NCI-H524 (cell line): ENCODE measurements around the gene DOCK2.

Source experiments
- DNase-seq, 2 experiments: peaks; one replicate each; lab custom pipeline; 2025; lab: John Stamatoyannopoulos, UW

DOCK2 gene

DNA sequence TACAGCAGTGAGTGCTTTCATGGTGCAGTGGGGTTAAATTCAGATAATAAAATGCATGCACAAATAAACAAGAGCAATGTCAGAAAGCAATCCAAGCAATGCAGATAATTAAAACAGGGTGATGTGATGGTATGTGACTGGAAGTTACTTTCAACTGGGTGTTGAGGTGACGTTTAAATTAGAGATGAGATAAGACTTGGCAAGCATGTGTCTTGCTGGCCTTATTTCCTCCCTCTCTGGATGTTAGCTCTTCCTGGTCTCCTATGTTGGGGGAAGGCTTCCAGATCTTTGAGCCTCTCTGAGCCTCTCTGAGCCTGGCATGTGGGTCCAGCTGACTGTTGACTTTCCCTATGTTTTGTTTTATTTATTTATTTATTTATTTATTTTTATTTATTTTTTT is 54.4 kb downstream of the DOCK2 start:
- no peak for DNase-seq

DNA sequence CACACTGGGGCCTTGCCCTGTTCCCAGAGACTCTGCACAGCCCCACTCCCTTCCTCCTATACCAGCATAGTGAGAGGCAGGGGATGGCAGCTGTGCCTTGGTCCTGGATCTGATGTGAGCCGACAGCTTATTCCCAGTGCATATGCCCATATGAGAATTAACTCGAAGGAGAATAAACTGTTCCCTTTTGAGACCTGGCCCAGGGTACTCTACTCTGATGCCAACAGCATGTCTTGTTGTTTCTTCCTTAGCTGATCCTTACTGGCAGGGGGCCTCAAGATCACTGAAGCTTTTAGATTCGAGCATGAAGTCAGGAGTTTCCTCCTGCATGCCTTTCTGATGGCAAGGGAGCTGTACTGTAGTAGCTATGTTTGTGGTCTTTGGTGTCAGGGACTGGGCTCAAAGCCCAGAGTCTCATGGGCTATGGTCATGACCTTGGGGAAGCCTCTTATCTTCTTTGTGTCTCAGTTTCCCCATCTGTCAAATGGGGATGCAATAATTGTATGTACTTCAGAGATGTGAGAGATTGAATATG is 57.1 kb downstream of the DOCK2 start:
- DNase-seq: peak in 1 of 2 experiments; percentile 10

DNA sequence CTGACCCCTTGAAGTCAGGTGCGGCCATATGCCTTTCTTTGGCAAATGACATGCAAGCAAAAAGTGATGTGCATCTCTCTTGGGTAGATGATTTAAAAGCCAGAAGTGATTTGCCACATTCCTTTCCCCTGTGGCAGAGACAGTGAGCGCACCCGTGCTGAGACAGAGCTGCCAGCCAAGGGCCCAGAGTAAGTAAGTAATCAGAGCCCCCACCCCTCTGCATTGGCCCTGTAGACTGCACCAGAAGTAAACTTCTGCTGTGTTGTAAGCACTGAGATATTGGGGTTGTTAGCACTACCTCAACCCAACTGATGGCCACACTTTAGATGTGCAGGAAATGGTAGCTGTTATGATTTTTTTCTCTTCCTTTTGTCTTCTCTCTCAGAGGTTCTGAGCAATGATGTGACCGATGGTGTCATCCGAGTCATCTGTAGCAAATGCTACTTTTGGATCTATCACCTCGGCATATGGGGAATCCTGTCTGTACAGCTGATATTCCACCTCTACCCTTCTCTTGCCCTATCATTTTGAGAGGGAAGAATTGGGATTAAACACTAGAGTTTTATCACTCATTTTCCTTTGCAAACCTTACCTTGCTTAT is 58.0 kb downstream of the DOCK2 start:
- DNase-seq: no peak

DNA sequence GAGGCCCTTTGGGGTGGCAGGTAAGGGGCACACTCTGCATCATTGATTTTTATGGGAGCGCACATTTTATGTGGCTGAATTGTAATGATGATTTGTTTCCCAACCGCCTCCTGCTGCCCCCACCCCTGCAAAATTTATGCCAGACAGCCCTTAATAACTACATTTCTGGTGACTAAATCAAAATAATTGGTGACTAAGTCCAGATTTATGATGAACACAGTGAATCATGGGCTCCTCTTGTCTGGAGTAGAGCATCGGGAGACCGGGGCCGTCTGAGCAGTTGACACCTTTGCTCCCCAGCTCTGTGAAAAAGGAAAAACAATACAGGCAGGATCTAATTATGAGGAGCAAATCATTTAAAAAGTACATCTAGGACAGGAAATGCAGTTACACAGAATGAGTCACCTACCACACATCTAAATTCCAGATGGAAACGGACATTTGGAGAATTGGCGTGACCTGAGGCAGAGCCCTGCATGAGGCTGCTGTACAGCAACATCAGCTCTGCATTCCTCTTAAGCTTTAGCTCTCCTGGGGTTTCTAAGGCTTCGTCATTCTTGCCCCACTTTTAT is 58.9 kb downstream of the DOCK2 start:
- DNase-seq: no peak

DNA sequence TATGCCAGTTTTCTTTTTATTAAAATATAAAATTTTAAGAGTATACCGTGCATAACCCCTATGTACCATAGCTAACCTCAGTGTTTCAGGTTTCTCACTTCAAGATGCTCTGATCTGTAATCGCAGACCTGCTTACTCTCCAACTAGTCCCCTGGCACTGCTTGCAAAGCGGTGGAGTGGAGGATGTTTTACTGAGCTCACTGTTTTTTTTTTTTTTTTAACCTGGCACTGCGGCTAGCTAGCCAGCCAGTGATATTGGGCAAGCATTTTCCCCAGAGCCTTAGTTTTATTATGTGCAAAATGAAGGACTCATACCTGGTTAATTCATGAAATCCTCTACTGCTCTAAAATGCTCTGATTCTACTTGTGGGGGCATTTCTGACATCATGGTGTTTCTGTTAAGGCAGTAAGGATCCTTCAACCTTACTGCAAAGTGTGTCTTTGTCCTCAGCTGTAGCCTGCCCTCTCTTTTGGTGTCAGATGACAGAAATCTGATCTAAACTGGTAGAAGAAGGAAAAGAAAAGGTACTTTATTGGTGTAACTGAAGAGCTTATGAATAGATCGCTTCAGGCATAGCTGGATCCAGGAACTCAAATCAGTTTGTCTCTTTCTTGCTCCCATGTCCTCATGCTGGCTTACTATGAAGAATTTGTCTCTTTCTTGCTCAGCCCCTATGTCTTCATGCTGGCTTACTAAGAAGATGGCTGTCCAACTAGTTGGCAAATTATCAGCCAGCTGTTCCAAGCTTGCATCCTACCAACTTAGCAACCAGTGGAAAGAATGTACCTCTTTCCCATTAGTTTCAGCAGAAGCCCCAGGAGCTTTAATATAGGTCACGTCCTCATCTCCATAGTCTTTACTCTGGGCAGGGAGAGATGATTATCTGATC is 59.8 kb downstream of the DOCK2 start:
- DNase-seq: no peak

DNA sequence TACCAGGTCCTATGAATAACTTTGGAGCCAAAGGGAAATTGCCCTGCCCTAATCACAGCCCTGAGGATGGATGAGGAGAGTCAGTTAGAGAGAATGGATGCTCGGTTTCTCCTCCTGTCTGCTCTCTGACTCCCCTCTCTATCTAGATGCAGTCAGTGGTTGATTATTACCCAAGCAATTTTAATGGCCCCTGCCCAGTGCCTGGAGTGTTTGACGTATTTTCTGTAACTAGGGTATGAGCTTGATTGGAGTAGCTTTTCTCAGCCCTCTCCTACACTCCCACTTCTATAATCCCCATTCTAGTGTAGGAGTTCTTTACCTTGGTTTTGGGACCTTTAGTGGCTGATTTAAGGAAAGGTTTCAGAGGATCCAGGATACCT is 60.4 kb downstream of the DOCK2 start:
- no peak for DNase-seq

DNA sequence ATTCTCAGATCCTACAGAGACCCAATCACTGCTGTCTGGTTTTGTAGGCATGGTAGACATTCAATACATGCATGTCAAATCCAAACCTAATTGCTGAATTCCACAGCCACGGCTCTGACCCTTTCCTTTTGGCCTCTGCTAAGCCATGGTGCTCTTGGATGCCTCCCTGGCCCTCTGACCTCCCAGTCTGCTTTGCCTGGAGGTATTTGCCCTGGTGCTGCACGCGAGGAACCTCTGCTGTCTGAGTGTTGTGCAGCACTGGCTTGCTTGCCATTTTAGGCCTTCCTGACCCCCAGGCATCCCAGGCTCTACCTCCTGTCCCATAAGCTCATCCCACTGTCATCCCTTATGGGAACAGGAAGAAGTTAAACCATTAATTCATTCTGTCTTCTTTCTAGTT is 60.9 kb downstream of the DOCK2 start:
- DNase-seq: no peak

DNA sequence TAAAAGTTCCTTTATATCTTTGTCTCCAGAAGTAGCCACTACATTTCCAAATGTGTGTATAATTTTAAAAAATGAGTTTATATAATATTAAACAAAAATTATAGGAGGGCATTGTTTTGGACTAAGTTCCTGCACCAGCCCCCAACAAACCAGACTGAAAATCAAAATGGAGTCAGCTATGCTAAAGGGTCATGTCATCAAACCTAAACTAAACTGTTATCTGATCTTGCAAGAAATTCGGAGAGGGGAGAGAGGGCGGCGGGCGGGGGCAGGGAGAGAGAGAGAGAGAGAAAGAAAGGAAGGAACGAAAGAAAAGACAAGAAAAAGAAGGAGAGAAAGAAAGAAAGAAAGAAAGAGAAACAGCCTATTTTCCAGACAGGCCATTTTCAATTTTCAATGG is 63.5 kb downstream of the DOCK2 start:
- DNase-seq: no peak

DNA sequence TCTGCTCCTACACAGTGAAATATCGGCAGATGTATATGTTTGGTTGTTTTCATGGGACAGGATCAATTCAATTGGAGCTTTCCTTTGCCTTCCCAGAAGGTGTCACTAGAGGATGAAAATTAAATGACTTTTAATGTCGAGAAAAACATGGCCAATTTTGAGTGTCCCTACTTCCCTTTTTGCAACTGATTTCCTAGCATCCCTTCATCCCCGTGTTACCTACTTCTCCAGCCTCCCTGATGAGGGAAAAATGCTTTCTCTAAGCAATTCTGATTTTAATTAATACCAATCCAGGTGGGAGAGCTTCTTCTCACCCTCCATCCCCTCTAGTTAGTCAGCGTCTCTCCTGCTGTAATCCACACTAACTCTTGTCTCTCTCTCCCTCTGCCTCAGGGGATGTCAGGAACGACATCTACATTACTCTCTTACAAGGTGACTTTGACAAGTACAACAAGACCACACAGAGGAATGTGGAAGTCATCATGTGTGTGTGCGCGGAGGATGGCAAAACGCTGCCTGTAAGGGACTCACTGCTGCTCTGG is 64.9 kb downstream of the DOCK2 start:
- DNase-seq: peak; percentile 15 to 40

DNA sequence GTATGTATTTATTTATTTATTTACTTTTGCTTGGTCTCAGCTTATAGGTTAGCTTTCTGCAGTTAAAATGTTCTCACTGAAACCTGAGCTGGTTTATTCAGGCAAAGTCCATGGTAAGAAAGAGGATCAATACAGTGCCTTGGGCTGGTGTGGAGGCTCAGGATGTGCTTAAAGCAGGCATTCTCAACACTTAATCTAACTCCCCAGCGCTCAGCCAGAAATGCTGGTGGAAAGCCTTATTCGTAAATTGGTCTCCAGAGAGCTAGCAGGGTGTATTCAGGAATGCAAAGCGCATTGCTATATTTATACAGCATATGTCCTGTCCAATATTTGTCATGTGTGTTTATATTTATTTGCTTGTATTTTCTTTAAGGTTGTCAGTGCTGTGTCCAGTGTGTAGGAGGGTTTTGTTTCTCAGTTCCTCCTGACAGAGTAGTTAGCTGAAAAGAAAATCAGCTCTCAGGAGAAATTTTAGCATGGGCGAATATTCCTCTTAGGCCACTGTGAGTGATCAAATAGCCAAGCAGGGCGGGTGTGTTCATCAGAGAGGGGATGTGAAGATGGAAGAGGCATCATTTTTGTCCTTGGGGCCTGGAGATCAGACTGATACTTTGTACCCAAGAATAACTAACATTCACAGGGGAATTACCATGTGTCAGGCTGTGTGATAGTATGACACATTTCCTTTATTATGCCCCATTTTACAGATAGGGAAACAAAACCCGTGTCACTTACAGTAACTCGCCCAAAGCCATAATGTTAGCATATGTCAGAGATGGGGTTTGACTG is 65.8 kb downstream of the DOCK2 start:
- DNase-seq: peak in 1 of 2 experiments; percentile 1

DNA sequence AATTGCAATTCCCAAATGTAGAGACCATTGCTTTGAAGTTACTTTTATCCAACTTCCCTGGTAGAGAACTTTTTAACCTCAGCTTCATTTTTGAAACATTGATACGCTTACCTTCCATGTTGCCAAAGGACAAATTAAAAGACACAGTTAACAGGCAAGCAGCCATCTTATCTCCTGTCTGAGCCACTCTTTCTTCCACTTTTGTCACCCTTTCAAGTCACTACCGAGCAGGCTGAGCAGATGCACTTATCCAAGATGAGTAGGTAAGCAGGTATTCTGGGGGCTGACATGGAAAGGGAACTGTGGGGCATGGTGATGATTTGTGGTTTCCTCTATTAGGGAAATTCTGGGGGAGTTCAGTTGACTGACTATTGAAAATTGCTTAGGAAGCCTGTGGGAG is 66.7 kb downstream of the DOCK2 start:
- DNase-seq: no peak

DNA sequence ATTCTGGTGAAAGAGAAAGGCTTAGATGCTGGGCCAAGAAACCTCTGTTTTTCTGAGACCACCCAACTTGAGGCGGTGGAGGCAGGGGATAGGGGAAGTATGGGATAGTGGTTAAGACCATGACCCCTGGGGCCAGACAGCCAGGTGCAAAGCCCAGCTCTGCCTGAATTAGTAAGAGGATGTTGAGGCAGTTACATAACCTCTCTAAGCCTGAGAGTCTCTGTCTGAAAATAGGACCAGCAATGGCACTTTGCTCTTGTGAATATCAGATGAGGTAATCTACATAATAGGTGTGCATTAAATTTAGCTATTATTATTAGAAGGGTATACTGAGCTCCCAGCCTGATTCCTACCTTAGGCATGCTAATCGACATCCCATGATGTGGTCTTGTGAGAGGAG is 68.2 kb downstream of the DOCK2 start:
- DNase-seq: no peak

DNA sequence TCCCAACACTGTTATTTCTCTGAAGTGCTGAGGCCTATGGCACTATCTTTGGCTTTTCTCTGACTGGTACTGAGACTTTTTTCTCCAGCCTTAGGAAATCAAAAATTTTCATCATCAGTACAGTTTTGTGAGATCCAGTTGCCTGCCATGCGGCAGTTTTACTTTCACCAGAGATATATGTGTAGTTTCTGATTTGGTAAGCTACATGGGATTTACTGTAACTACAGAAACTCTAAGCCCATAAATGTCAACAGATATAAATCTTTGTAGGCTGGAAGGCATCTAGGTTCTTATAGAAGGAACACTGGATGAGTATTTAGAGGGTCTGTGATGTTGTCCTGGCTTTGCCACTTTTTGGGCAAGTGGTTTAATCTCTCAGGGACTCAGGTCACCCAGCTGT is 69.0 kb downstream of the DOCK2 start:
- no peak for DNase-seq

DNA sequence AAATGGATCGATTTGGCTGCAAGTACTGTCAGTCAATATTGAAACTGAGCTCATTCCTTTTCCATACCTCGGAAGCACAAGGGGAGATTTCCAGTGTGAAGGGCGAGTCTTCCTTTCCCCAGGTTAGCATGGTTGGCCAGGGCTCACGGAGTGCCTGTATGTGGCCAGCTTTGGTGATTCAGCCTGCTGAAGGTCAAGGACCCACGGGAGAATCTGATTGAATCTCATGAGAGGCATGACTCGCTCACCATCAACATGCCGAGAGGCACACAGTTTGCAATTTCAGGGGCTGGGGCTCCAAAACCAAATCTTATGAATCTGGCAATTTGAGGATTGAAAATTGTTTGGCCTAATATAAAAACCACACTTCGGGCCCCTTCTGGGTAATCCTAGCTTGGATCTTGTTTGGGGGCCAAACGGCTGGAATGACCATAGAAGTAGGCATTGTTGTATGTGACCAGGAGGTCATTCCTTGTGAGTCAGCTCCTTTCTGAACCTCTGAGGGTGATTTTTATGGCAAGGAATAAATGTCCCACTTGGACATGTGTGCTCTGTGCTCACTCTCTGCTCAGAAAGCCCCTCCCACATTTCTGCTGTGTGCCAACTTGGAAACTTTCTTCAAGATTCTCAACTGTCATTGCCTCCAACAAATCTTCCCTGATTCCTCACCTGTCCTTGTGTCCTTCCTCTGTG is 69.8 kb downstream of the DOCK2 start:
- no peak for DNase-seq

DNA sequence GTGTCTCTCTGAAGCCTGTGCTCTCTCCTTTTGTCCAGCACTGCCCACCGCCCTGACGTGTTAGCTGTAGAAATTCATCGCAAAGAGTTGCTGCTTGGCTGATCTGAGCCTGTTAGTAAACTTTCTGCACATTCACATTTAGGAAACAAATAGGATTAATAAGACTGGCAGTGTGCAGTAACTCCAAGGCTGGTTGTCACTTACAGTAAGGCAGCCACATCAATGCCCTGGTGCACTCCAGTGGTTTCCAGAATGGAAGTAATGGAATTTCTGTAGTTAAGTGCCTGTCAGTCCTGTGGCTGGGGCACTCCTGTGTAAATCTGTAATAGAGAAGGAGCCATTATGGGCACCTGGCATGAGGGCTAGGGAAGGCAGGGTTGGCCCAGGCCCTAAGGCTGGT is 70.6 kb downstream of the DOCK2 start:
- DNase-seq: no peak

DNA sequence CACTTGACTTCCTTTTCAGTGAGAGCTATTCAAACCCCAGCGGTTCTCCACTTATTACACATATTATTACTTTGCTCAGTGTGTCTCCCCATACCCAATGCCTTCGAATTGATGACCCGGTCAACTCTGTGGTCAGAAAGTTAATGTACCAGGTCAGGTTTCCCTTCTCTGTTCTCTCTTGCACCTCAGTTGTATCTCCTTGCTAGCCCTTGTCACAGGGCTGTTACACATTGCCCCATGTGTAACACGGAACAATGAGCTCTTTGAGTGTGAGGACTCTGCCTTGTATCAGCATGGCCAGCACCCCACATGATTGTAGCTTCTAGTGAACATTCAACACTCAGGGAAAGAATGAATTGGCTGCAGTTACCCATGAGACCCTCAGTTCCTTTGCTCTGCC is 73.6 kb downstream of the DOCK2 start:
- no peak for DNase-seq

DNA sequence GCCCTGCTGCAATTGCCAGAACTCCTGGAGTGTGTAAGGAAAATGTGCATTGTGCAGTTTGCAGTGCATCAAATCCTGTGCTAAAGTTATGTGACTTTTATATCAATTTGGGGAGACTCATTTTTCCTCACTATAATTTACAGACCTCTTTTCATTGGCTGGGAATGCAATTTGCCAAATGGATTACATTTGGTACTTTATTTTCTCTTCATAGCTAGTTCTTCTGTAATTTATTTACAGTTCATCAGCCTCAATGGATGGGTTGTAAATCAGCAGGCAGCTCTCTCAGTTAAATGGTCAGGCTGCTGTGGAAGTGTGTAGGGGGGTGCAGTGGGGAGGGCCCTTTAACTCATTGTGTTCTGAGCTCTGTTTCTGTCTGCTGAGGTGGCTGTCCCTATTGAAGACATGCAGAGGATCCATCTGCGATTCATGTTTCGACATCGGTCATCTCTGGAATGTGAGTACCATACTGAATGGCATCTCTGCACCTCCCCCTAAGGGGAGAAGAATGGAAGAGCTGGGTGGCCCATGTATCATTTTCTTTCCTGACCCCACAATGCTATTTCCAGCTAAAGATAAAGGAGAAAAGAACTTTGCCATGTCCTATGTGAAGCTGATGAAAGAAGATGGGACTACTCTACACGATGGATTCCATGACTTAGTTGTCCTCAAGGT is 74.6 kb downstream of the DOCK2 start:
- DNase-seq: no peak

DNA sequence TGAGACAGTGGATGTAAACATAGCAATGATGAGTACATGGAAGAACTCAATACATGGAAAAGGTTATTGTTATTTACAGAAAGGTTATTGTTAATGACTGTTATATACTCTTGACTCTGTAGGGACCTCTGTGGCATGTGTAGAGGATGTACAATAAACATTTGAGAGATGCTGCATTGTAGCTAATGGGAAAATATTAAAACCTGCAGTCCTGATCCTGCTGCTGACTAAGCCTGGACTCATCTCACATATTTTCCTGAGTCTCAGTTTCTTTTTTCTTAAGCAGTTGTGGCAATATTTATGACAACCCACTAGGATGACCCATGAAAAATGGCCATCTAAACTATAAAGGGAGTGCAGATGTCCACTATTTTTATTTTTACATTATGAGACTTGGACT is 75.4 kb downstream of the DOCK2 start:
- DNase-seq: no peak

DNA sequence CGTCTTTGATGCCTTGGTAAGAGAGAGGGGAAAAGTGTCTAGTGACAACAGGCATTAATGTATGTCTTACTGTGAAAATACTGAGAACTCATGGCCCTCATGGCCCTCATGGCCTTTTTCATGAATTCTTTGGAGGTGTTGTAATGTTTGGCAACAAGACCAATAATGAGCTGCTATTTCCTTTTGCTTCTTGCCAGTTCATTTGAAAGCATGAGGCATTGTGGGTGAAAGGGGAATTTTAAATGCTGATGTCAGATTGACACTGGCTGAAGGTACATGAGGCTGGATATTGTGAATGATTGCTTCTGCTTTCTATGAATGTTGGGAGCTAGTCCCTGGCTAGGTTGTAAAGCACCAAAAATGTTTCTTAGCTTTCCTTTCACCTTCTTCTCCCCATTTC is 79.2 kb downstream of the DOCK2 start:
- DNase-seq: no peak

DNA sequence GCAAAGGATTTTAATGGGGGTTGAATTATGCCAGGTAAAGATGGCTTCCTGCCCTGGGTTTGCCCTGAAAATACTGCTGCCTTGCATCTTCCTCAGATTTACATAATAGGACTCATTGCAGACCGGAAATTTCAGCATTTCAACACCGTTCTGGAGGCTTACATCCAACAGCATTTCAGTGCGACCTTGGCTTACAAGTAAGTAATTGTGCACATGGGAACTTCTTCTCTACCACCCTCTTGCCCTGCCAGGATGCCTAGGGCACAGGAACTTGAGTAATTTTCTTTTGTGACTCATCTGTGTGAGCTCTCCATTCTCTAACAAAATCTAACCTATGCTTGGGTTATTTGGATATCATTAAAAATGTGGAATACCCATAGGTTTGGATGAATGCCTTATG is 80.2 kb downstream of the DOCK2 start:
- DNase-seq: no peak
